Ishikawa (cell line): ENCODE results near the gene PDSS2.
A peak's percentile ranks its signal among the peaks of the same experiment; 100 is the strongest.

ENCODE experiments used
- CEBPB ChIP-seq: IDR thresholded peaks from 2 replicates; pipeline ENCODE4 v1.6.1; 2012
- CREB1 ChIP-seq: IDR thresholded peaks from 2 replicates; pipeline ENCODE4 v1.6.1; 2012; ENCODE audit warnings: low read depth
- EGR1 ChIP-seq: IDR thresholded peaks from 2 replicates; pipeline ENCODE4 v1.6.1; 2012
- EP300 ChIP-seq: IDR thresholded peaks from 2 replicates; pipeline ENCODE4 v1.6.1; 2012; ENCODE audit warnings: borderline replicate concordance
- FOXM1 ChIP-seq: IDR thresholded peaks from 2 replicates; pipeline ENCODE4 v1.6.1; 2012; ENCODE audit warnings: low read depth, borderline replicate concordance
- MAX ChIP-seq: IDR thresholded peaks from 2 replicates; pipeline ENCODE4 v1.6.1; 2012
- NFIC ChIP-seq: IDR thresholded peaks from 2 replicates; pipeline ENCODE4 v1.6.1; 2012
- RAD21 ChIP-seq: IDR thresholded peaks from 2 replicates; pipeline ENCODE4 v1.6.1; 2012; ENCODE audit warnings: low read depth
- REST ChIP-seq: IDR thresholded peaks from 2 replicates; pipeline ENCODE4 v1.6.1; 2012; ENCODE audit warnings: low read depth, mild to moderate bottlenecking
- TAF1 ChIP-seq: IDR thresholded peaks from 2 replicates; pipeline ENCODE4 v1.6.1; 2012; ENCODE audit warnings: low read depth, mild to moderate bottlenecking
- TCF12 ChIP-seq: IDR thresholded peaks from 2 replicates; pipeline ENCODE4 v1.6.1; 2012; ENCODE audit warnings: low read depth
- TEAD4 ChIP-seq: IDR thresholded peaks from 2 replicates; pipeline ENCODE4 v1.6.1; 2012
- USF1 ChIP-seq: IDR thresholded peaks from 2 replicates; pipeline ENCODE4 v1.6.1; 2012
- YY1 ChIP-seq: IDR thresholded peaks from 2 replicates; pipeline ENCODE4 v1.6.1; 2012; ENCODE audit warnings: low read depth
- ZBTB7A ChIP-seq: IDR thresholded peaks from 2 replicates; pipeline ENCODE4 v1.6.1; 2012; ENCODE audit warnings: low read depth

PDSS2 gene

DNA sequence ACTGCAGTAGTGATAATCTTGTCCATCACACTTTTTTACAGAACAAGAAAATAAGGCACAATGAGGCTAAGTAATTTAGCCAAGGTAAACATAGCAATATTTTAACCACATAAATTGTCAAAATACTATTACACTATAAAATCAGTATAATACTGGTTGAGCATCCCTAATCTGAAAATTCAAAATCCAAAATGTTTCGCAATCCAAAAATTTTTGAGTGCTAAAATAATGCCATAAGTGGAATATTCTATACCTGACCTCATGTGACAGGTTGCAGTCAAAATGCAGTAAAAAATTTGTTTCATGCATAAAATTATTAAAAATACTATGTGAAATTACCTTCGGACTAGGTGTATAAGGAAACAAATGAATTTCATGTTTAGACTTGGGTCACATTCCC is 101.5 kb downstream of the PDSS2 start:
- TF ChIP-seq CEBPB = peak; percentile 40; the same call in 1 of the 2 replicates
- no peak for TF ChIP-seq TEAD4

DNA sequence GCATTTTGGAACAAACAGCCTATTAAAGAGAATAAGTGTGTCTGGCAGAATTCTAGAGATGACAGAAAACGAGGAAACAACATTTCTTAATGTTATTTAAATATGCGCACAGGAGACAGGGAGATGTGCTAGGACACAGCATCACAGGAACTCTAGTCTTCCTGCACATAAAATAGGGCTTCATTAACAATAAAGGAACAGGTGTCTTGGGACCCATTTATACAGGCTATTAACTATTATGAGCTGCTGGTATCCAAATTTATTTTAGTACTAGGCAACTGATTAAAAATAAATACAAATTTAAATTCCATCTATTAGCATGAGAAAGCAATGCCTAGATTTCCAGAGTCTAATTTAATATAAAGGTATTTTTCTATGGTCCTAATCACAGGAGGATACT is 102.3 kb downstream of the PDSS2 start:
- TF ChIP-seq YY1 (no peak), EGR1 (no peak), EP300 (no peak), FOXM1 (no peak), NFIC (no peak), TAF1 (no peak)

GRCh38 chr6:107355659-107356058 is 103.7 kb downstream of the PDSS2 start:
- TF ChIP-seq NFIC = no peak
- no peak for TF ChIP-seq YY1
- TF ChIP-seq ZBTB7A = no peak
- no peak for TF ChIP-seq TEAD4
- no peak for TF ChIP-seq REST
- no peak for TF ChIP-seq TAF1
- TF ChIP-seq CREB1 = no peak
- no peak for TF ChIP-seq EP300

DNA sequence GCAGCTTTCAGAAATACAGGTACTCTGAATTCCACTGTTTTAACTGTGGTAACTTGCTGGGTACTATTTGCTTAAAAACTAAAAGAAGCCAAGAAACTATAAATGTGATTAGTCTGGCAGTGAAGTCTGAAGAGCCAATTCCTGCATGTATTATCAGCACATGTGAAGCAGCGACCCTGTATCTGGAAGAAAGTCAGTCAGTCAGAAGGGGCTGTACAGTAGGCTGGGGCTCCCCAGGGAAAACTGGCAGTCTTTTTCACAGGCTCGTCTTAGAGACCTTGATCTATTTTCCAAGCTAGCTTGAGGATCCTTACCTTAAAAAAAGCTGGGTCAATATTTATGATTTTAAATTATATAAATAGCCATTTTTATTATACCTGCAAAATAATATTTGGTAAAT is 104.9 kb downstream of the PDSS2 start:
- no peak for TF ChIP-seq TAF1
- no peak for TF ChIP-seq NFIC
- no peak for TF ChIP-seq TEAD4
- no peak for TF ChIP-seq YY1
- no peak for TF ChIP-seq TCF12
- no peak for TF ChIP-seq USF1
- TF ChIP-seq RAD21 = no peak
- no peak for TF ChIP-seq REST
- TF ChIP-seq FOXM1 = no peak
- TF ChIP-seq ZBTB7A = no peak
- no peak for TF ChIP-seq MAX
- TF ChIP-seq EGR1 = no peak
- no peak for TF ChIP-seq CEBPB
- TF ChIP-seq EP300 = no peak

DNA sequence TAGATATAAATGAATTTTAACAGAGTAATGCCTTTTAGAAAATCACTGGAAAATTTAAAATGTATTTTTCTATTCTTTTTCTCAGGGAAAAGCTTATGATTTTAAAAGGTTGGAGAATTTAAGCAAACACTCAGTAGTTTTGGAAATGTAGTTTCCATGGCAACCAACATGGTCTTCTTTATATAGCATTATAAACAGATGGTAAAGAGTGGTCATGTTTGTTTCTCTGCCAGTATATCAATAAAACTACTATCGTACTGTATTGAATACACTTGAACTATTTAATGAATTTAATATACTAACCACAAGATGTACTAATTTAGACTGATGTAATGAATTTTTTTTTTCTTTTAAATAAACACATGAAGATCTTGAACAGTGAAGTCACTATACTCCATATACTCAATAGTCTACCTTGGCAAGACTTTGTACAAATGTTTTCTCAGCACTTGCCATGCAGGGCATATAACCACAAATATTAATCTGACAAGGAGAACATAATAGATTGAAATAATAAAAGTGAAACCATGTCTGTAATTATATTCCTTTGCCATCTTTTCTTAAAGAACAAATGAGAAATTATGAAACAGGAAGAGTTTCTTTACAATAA is 105.5 kb downstream of the PDSS2 start:
- TF ChIP-seq REST (no peak), ZBTB7A (no peak)

DNA sequence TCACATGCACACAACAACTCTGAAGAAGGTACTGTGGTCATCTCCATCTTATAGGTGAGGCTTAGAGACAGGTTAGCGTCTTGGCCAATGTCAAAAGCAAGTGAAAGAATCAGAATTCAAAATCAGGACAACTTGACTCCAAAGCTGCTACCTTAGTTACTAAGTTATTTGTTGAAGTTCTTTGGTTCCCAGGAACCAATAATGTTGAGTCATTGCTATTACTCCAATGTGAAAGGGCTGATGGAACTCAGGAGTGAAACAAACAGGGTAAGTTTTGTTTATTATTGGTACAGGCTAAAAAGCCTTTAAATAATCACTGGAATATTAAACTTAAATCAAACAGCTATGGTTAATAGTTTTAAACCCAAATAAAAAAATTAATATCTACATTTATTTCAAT is 111.1 kb downstream of the PDSS2 start:
- TF ChIP-seq YY1 = no peak

DNA sequence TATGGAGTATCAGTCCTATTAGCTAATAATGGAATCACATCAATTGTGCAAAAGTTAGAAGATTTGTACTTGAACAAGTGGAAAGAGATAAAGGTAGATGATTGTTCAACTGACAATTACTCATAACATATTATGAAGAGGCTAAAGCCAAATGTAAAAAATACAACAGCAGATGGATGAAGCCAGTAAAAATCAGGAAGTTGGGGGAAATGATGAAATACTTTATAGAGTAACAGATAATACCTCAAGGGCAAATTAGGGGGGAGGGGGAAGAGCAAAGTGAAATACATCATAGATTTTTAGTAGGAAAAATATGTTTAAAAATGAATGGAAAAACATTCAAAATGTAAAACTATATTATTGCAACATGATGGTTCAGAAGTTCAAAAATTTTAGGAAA is 114.0 kb downstream of the PDSS2 start:
- no peak for TF ChIP-seq MAX
- TF ChIP-seq FOXM1 = no peak
- no peak for TF ChIP-seq TEAD4
- TF ChIP-seq TCF12 = no peak
- TF ChIP-seq YY1 = no peak
- no peak for TF ChIP-seq CEBPB
- no peak for TF ChIP-seq USF1
- no peak for TF ChIP-seq EGR1
- no peak for TF ChIP-seq REST
- no peak for TF ChIP-seq EP300
- TF ChIP-seq TAF1 = no peak
- no peak for TF ChIP-seq NFIC
- TF ChIP-seq RAD21 = no peak
- no peak for TF ChIP-seq CREB1
- TF ChIP-seq ZBTB7A = no peak
